ENCODE results near the gene ALPK3. TPM values are rescaled to one million over a fixed set of nuclear protein-coding genes. Genes with fewer than 3 reads are reported as not detected.

The ALPK3 gene
- total and polyA plus RNA-seq, 9 of the 15 experiments (the other 6 are each of a cell fraction or from before 2014, with no cell fraction given): 0.04 to 1.0 (median 0.07) TPM; not detected in 2

DNA sequence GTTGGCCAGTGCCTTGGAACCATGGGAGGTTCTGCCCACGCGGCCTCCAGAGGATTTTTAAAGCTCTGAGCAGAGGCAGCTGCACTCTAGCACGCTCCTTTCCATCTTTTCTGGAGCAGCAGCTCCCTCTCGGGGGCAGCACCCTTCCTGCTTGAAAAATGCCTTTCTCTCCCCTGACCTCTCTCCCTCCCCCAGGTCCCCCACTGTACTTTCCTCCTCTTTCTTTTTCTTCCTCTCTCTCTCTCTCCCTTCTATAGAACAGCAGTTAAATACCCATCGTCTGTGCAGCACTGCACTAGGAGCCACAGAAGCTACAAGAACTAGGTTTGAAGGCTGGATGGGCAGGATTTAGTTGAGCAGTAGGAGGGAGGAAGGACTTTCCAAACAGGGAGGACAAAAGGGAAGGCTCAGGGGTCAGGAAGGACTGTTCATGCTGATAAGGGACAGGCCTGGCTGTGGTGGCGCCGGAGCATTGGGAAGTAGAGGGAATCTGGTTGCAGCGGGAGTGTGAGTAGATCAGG lies 4.4 kb downstream of the ALPK3 start (continued):
- TF ChIP-seq STAG1 (CRISPR knock-in tag; IDR thresholded peaks at IDR 0.05; ENCODE audit: borderline replicate concordance) (peak; percentile 39; the same call in 1 of the 2 replicates), NR2C1 (IDR thresholded peaks at IDR 0.05) (peak; percentile 65), NR2C1 (tag; IDR thresholded peaks at IDR 0.05) (peak; percentile 70; the same call in 1 of the 2 replicates), NR4A1 (CRISPR knock-in tag; IDR thresholded peaks at IDR 0.05) (no peak), NR4A1 (tag; IDR thresholded peaks at IDR 0.05) (peak; percentile 26; the same call in 1 of the 2 replicates), ARID1B (IDR thresholded peaks at IDR 0.05) (peak; percentile 61), RAD21 (CRISPR knock-in tag; conservative IDR thresholded peaks at IDR 0.05 in 1 of 2, IDR thresholded peaks at IDR 0.05 in 1 of 2) (peak; percentile 67 to 81), NCOA6 (IDR thresholded peaks at IDR 0.05) (no peak), ELF4 (CRISPR knock-in tag; IDR thresholded peaks at IDR 0.05) (peak; percentile 53; the same call in 1 of the 2 replicates), KHSRP (IDR thresholded peaks at IDR 0.05) (no peak), EGR1 (conservative IDR thresholded peaks at IDR 0.05) (peak; percentile 33; the same call in 1 of the 2 replicates), ARNT (IDR thresholded peaks at IDR 0.05) (0 out of 4 replicates have a peak, but pooled peaks of 1 of the 2 experiments have one; percentile 64), ASH1L (IDR thresholded peaks at IDR 0.05; ENCODE audit: borderline replicate concordance, low read depth, partially characterized antibody) (peak; percentile 18), LEF1 (IDR thresholded peaks at IDR 0.05) (peak; percentile 32; the same call in 1 of the 2 replicates), CEBPB (tag; IDR thresholded peaks at IDR 0.05) (no peak), OTX1 (CRISPR knock-in tag; IDR thresholded peaks at IDR 0.05) (peak; percentile 48; the same call in 1 of the 2 replicates), SMARCA4 (IDR thresholded peaks at IDR 0.05) (peak; percentile 36)
- TF ChIP-seq, protein P1, sequence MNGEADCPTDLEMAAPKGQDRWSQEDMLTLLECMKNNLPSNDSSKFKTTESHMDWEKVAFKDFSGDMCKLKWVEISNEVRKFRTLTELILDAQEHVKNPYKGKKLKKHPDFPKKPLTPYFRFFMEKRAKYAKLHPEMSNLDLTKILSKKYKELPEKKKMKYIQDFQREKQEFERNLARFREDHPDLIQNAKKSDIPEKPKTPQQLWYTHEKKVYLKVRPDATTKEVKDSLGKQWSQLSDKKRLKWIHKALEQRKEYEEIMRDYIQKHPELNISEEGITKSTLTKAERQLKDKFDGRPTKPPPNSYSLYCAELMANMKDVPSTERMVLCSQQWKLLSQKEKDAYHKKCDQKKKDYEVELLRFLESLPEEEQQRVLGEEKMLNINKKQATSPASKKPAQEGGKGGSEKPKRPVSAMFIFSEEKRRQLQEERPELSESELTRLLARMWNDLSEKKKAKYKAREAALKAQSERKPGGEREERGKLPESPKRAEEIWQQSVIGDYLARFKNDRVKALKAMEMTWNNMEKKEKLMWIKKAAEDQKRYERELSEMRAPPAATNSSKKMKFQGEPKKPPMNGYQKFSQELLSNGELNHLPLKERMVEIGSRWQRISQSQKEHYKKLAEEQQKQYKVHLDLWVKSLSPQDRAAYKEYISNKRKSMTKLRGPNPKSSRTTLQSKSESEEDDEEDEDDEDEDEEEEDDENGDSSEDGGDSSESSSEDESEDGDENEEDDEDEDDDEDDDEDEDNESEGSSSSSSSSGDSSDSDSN (IDR thresholded peaks at IDR 0.05; ENCODE audit: borderline replicate concordance in 1 of 2, low read depth in 2 of 2, low read length in 2 of 2): 0 out of 4 replicates have a peak, but pooled peaks of 1 of the 2 experiments have one; percentile 48
- TF ChIP-seq, protein P2, sequence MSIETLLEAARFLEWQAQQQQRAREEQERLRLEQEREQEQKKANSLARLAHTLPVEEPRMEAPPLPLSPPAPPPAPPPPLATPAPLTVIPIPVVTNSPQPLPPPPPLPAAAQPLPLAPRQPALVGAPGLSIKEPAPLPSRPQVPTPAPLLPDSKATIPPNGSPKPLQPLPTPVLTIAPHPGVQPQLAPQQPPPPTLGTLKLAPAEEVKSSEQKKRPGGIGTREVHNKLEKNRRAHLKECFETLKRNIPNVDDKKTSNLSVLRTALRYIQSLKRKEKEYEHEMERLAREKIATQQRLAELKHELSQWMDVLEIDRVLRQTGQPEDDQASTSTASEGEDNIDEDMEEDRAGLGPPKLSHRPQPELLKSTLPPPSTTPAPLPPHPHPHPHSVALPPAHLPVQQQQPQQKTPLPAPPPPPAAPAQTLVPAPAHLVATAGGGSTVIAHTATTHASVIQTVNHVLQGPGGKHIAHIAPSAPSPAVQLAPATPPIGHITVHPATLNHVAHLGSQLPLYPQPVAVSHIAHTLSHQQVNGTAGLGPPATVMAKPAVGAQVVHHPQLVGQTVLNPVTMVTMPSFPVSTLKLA (conservative IDR thresholded peaks at IDR 0.05): peak; percentile 58 to 74; a peak in 3 of 4 replicates
- TF ChIP-seq, protein P3, sequence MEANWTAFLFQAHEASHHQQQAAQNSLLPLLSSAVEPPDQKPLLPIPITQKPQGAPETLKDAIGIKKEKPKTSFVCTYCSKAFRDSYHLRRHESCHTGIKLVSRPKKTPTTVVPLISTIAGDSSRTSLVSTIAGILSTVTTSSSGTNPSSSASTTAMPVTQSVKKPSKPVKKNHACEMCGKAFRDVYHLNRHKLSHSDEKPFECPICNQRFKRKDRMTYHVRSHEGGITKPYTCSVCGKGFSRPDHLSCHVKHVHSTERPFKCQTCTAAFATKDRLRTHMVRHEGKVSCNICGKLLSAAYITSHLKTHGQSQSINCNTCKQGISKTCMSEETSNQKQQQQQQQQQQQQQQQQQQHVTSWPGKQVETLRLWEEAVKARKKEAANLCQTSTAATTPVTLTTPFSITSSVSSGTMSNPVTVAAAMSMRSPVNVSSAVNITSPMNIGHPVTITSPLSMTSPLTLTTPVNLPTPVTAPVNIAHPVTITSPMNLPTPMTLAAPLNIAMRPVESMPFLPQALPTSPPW (CRISPR knock-in tag; IDR thresholded peaks at IDR 0.05): peak; percentile 33; the same call in 1 of the 2 replicates
- TF ChIP-seq, protein P4, sequence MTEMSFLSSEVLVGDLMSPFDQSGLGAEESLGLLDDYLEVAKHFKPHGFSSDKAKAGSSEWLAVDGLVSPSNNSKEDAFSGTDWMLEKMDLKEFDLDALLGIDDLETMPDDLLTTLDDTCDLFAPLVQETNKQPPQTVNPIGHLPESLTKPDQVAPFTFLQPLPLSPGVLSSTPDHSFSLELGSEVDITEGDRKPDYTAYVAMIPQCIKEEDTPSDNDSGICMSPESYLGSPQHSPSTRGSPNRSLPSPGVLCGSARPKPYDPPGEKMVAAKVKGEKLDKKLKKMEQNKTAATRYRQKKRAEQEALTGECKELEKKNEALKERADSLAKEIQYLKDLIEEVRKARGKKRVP (CRISPR knock-in tag; IDR thresholded peaks at IDR 0.05): no peak
- TF ChIP-seq, protein P5, sequence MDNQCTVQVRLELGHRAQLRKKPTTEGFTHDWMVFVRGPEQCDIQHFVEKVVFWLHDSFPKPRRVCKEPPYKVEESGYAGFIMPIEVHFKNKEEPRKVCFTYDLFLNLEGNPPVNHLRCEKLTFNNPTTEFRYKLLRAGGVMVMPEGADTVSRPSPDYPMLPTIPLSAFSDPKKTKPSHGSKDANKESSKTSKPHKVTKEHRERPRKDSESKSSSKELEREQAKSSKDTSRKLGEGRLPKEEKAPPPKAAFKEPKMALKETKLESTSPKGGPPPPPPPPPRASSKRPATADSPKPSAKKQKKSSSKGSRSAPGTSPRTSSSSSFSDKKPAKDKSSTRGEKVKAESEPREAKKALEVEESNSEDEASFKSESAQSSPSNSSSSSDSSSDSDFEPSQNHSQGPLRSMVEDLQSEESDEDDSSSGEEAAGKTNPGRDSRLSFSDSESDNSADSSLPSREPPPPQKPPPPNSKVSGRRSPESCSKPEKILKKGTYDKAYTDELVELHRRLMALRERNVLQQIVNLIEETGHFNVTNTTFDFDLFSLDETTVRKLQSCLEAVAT (IDR thresholded peaks at IDR 0.05): peak in 1 of 2 experiments; percentile 71; a peak in 1 of 4 replicates

All from K562 (cell line).